ENCODE data around the gene SAXO2.
"Not testable (repeated sequence)": the region's sequence is repeated elsewhere in the genome, so short reads cannot be mapped to it uniquely, and the experiment has no call there.

Gene SAXO2

GRCh38 chr15:82320861-82321260, 58.2 kb downstream of the SAXO2 start:
- H2AFZ ChIP-seq (ENCODE audit: low read depth, low read length, severe bottlenecking); H3K27ac ChIP-seq (ENCODE audit: low read depth, low read length); H3K9ac ChIP-seq (ENCODE audit: low read length); H3K4me2 ChIP-seq (ENCODE audit: low read depth, low read length, poor library complexity, severe bottlenecking); H4K20me1 ChIP-seq (ENCODE audit: low read depth, low read length); H3K79me2 ChIP-seq (ENCODE audit: insufficient read depth, low read length); H3F3A ChIP-seq (ENCODE audit: insufficient read depth); H3K9me2 ChIP-seq (replicated peaks; ENCODE audit: insufficient read depth, low read length); H3K9me3 ChIP-seq (ENCODE audit: insufficient read depth, low read length); H3K36me3 ChIP-seq (ENCODE audit: low read length); H3K4me3 ChIP-seq (ENCODE audit: insufficient read depth, low read length, poor library complexity, severe bottlenecking); H3K27me3 ChIP-seq (ENCODE audit: low read length): not testable (repeated sequence)

GRCh38 chr15:82322488-82322887, 59.9 kb downstream of the SAXO2 start:
- not testable (repeated sequence) for H3K9me2 ChIP-seq (replicated peaks; ENCODE audit: insufficient read depth, low read length); H2AFZ ChIP-seq (ENCODE audit: low read depth, low read length, severe bottlenecking); H3K9ac ChIP-seq (ENCODE audit: low read length); H3K36me3 ChIP-seq (ENCODE audit: low read length); H4K20me1 ChIP-seq (ENCODE audit: low read depth, low read length); H3K27me3 ChIP-seq (ENCODE audit: low read length); H3K27ac ChIP-seq (ENCODE audit: low read depth, low read length); H3K9me3 ChIP-seq (ENCODE audit: insufficient read depth, low read length); H3F3A ChIP-seq (ENCODE audit: insufficient read depth); H3K79me2 ChIP-seq (ENCODE audit: insufficient read depth, low read length); H3K4me3 ChIP-seq (ENCODE audit: insufficient read depth, low read length, poor library complexity, severe bottlenecking); H3K4me2 ChIP-seq (ENCODE audit: low read depth, low read length, poor library complexity, severe bottlenecking)

- not testable (repeated sequence) for H3K4me2 ChIP-seq (ENCODE audit: low read depth, low read length, poor library complexity, severe bottlenecking); H3K27ac ChIP-seq (ENCODE audit: low read depth, low read length); H3K36me3 ChIP-seq (ENCODE audit: low read length); H3F3A ChIP-seq (ENCODE audit: insufficient read depth); H4K20me1 ChIP-seq (ENCODE audit: low read depth, low read length); H2AFZ ChIP-seq (ENCODE audit: low read depth, low read length, severe bottlenecking); H3K79me2 ChIP-seq (ENCODE audit: insufficient read depth, low read length); H3K9me3 ChIP-seq (ENCODE audit: insufficient read depth, low read length); H3K9ac ChIP-seq (ENCODE audit: low read length); H3K9me2 ChIP-seq (replicated peaks; ENCODE audit: insufficient read depth, low read length); H3K27me3 ChIP-seq (ENCODE audit: low read length); H3K4me3 ChIP-seq (ENCODE audit: insufficient read depth, low read length, poor library complexity, severe bottlenecking)
Observed at GRCh38 chr15:82324831-82325230, 62.2 kb downstream of the SAXO2 start.

GRCh38 chr15:82325646-82326045, 63.0 kb downstream of the SAXO2 start:
- H3K27me3 ChIP-seq (ENCODE audit: low read length); H2AFZ ChIP-seq (ENCODE audit: low read depth, low read length, severe bottlenecking); H3K9me2 ChIP-seq (replicated peaks; ENCODE audit: insufficient read depth, low read length); H3K9ac ChIP-seq (ENCODE audit: low read length); H3K9me3 ChIP-seq (ENCODE audit: insufficient read depth, low read length); H3K79me2 ChIP-seq (ENCODE audit: insufficient read depth, low read length); H3K27ac ChIP-seq (ENCODE audit: low read depth, low read length); H3K4me3 ChIP-seq (ENCODE audit: insufficient read depth, low read length, poor library complexity, severe bottlenecking); H3K4me2 ChIP-seq (ENCODE audit: low read depth, low read length, poor library complexity, severe bottlenecking); H4K20me1 ChIP-seq (ENCODE audit: low read depth, low read length); H3F3A ChIP-seq (ENCODE audit: insufficient read depth); H3K36me3 ChIP-seq (ENCODE audit: low read length): not testable (repeated sequence)

- not testable (repeated sequence) for H3K9ac ChIP-seq (ENCODE audit: low read length)
Observed at GRCh38 chr15:82326896-82327295, 64.3 kb downstream of the SAXO2 start.

GRCh38 chr15:82327372-82327771, 64.8 kb downstream of the SAXO2 start:
- H3K79me2 ChIP-seq (ENCODE audit: insufficient read depth, low read length); H2AFZ ChIP-seq (ENCODE audit: low read depth, low read length, severe bottlenecking); H3K4me2 ChIP-seq (ENCODE audit: low read depth, low read length, poor library complexity, severe bottlenecking); H3K9me3 ChIP-seq (ENCODE audit: insufficient read depth, low read length); H3K36me3 ChIP-seq (ENCODE audit: low read length); H4K20me1 ChIP-seq (ENCODE audit: low read depth, low read length); H3K27me3 ChIP-seq (ENCODE audit: low read length); H3K9ac ChIP-seq (ENCODE audit: low read length); H3K4me3 ChIP-seq (ENCODE audit: insufficient read depth, low read length, poor library complexity, severe bottlenecking); H3K9me2 ChIP-seq (replicated peaks; ENCODE audit: insufficient read depth, low read length); H3F3A ChIP-seq (ENCODE audit: insufficient read depth); H3K27ac ChIP-seq (ENCODE audit: low read depth, low read length): not testable (repeated sequence)

More at GRCh38 chr15:82326896-82327295, 64.3 kb downstream of the SAXO2 start:
- H3F3A ChIP-seq (ENCODE audit: insufficient read depth); H3K36me3 ChIP-seq (ENCODE audit: low read length); H3K9me3 ChIP-seq (ENCODE audit: insufficient read depth, low read length); H4K20me1 ChIP-seq (ENCODE audit: low read depth, low read length); H2AFZ ChIP-seq (ENCODE audit: low read depth, low read length, severe bottlenecking); H3K27me3 ChIP-seq (ENCODE audit: low read length); H3K4me2 ChIP-seq (ENCODE audit: low read depth, low read length, poor library complexity, severe bottlenecking); H3K9me2 ChIP-seq (replicated peaks; ENCODE audit: insufficient read depth, low read length); H3K79me2 ChIP-seq (ENCODE audit: insufficient read depth, low read length); H3K4me3 ChIP-seq (ENCODE audit: insufficient read depth, low read length, poor library complexity, severe bottlenecking); H3K27ac ChIP-seq (ENCODE audit: low read depth, low read length): not testable (repeated sequence)

GRCh38 chr15:82329039-82329438, 66.4 kb downstream of the SAXO2 start:
- not testable (repeated sequence) for H3K79me2 ChIP-seq (ENCODE audit: insufficient read depth, low read length); H3K9ac ChIP-seq (ENCODE audit: low read length); H3K27ac ChIP-seq (ENCODE audit: low read depth, low read length); H3K4me2 ChIP-seq (ENCODE audit: low read depth, low read length, poor library complexity, severe bottlenecking); H3K27me3 ChIP-seq (ENCODE audit: low read length); H3K36me3 ChIP-seq (ENCODE audit: low read length); H3K4me3 ChIP-seq (ENCODE audit: insufficient read depth, low read length, poor library complexity, severe bottlenecking); H2AFZ ChIP-seq (ENCODE audit: low read depth, low read length, severe bottlenecking); H3K9me3 ChIP-seq (ENCODE audit: insufficient read depth, low read length); H4K20me1 ChIP-seq (ENCODE audit: low read depth, low read length); H3K9me2 ChIP-seq (replicated peaks; ENCODE audit: insufficient read depth, low read length); H3F3A ChIP-seq (ENCODE audit: insufficient read depth)

GRCh38 chr15:82330921-82331320, 68.3 kb downstream of the SAXO2 start:
- H3K4me2 ChIP-seq (ENCODE audit: low read depth, low read length, poor library complexity, severe bottlenecking); H2AFZ ChIP-seq (ENCODE audit: low read depth, low read length, severe bottlenecking); H3K27me3 ChIP-seq (ENCODE audit: low read length); H3K79me2 ChIP-seq (ENCODE audit: insufficient read depth, low read length); H3K9me2 ChIP-seq (replicated peaks; ENCODE audit: insufficient read depth, low read length); H3K27ac ChIP-seq (ENCODE audit: low read depth, low read length); H3F3A ChIP-seq (ENCODE audit: insufficient read depth); H3K9ac ChIP-seq (ENCODE audit: low read length); H3K36me3 ChIP-seq (ENCODE audit: low read length); H4K20me1 ChIP-seq (ENCODE audit: low read depth, low read length); H3K4me3 ChIP-seq (ENCODE audit: insufficient read depth, low read length, poor library complexity, severe bottlenecking); H3K9me3 ChIP-seq (ENCODE audit: insufficient read depth, low read length): not testable (repeated sequence)

All from SU-DHL-6 (cell line).